ENCODE results near the gene GANC. TPM values are rescaled to one million over a fixed set of nuclear protein-coding genes. Genes with fewer than 3 reads are reported as not detected.

Gene GANC
- total and polyA plus RNA-seq, 2 experiments from 2014 or later, result 7.4 to 12.6 TPM

- no peak for TF ChIP-seq CTCF (conservative IDR thresholded peaks at IDR 0.05; ENCODE audit: low read depth in 2 of 2)
- TF ChIP-seq CREB1 (CRISPR knock-in tag; IDR thresholded peaks at IDR 0.05; ENCODE audit: low read depth), result no peak
- TF ChIP-seq NANOG (IDR thresholded peaks at IDR 0.05; ENCODE audit: borderline replicate concordance), result no peak
Measured at GRCh38 chr15:42404461-42405235, 131.6 kb downstream of the GANC start (continued).

GRCh38 chr15:42405863-42406482 is 133.0 kb downstream of the GANC start:
- Histone ChIP-seq H3K4me1 (ENCODE audit: insufficient read depth) (no peaks in the 10 kb centered on the region), H3K4me3 (no peak overlapping the region), H3K27ac (ENCODE audit: low read depth) (no peak overlapping the region), H3K36me3 (ENCODE audit: insufficient read depth) (no peaks in the 10 kb centered on the region), H3K79me2 (replicated peaks; ENCODE audit: insufficient read depth) (no peaks in the 10 kb centered on the region), H3K9me2 (ENCODE audit: insufficient read depth) (no peaks in the 10 kb centered on the region), H3K4me2 (no peak overlapping the region), H3F3A (replicated peaks; ENCODE audit: low read depth) (no peaks in the 10 kb centered on the region), H2AFZ (no peak overlapping the region), H4K20me1 (replicated peaks; ENCODE audit: insufficient read depth) (no peaks in the 10 kb centered on the region), H3K27me3 (ENCODE audit: insufficient read depth) (no peaks in the 10 kb centered on the region)
- H3K27me3 Mint-ChIP-seq (ENCODE audit: insufficient read depth, low read depth, poor library complexity), result peaks cover 3% of the 10 kb centered on the region
- ATAC-seq (no peak), DNase-seq (ENCODE audit: low spot score) (no peak)
- H3K36me3 Mint-ChIP-seq (ENCODE audit: low read depth), result no peaks in the 10 kb centered on the region; the same call in 2 of the 3 replicates
- H3K4me3 Mint-ChIP-seq, result no peak overlapping the region
- H3K4me1 Mint-ChIP-seq, result no peaks in the 10 kb centered on the region; the same call in 2 of the 3 replicates
- no peaks in the 10 kb centered on the region for H3K9me3 Mint-ChIP-seq
- no peak overlapping the region for H3K27ac Mint-ChIP-seq
- TF ChIP-seq EZH2 (IDR thresholded peaks at IDR 0.05; ENCODE audit: low read depth, unreplicated experiment) (no peak), JUNB (IDR thresholded peaks at IDR 0.05; ENCODE audit: unreplicated experiment) (no peak), CREB1 (CRISPR knock-in tag; IDR thresholded peaks at IDR 0.05; ENCODE audit: low read depth) (no peak), REST (IDR thresholded peaks at IDR 0.05; ENCODE audit: unreplicated experiment) (no peak), ZNF462 (CRISPR knock-in tag; IDR thresholded peaks at IDR 0.05) (no peak), STAT1 (IDR thresholded peaks at IDR 0.05; ENCODE audit: unreplicated experiment) (no peak), ZNF331 (CRISPR knock-in tag; IDR thresholded peaks at IDR 0.05; ENCODE audit: low read depth) (no peak), EZH2phosphoT487 (IDR thresholded peaks at IDR 0.05; ENCODE audit: unreplicated experiment) (no peak), POLR2AphosphoS5 (IDR thresholded peaks at IDR 0.05; ENCODE audit: low read depth) (no peak)

Data from GM23338 (cell line).